ENCODE data around the gene DAPK2.

- TF ChIP-seq CTCF (IDR thresholded peaks at IDR 0.05) = no peak
- no peak for TF ChIP-seq POLR2A (IDR thresholded peaks at IDR 0.05)
Observed at GRCh38 chr15:64072812-64073211, 26.5 kb upstream of the DAPK2 start.
